Measurements from ENCODE around the gene CELF4.

DNA sequence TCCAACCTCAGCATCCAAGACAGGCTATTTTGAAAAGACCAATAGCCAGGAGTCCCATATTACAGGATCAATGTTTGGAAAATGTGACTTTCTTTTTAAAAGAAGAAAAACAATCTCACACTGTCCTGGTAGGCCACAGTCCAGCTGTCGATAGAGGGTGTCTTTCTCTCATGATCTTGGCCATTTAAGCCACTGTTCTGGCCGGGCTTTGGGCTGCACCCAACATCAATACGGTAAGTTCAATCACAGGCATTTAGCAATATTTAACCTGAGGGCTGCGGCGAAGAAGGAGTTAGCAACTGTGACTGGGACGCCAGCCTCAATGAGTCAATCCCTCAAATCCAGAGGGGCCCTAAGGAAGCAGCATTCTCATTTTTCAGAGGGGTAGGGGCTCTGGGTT, 69.0 kb downstream of the CELF4 start:
- TF ChIP-seq CTCF (IDR thresholded peaks at IDR 0.05; ENCODE audit: borderline replicate concordance, extremely low read depth, low read length, poor library complexity, severe bottlenecking) (no peak), EZH2 (IDR thresholded peaks at IDR 0.05; ENCODE audit: borderline replicate concordance, low read depth, low read length, severe bottlenecking) (no peak)

All from DND-41 (cell line).